HUES64 (cell line): Measurements from ENCODE around the gene OTOGL.
A peak's percentile ranks its signal among the peaks of the same experiment; 100 is the strongest.
"Not testable (repeated sequence)": the region's sequence is repeated elsewhere in the genome, so short reads cannot be mapped to it uniquely, and the experiment has no call there.

Experiments used
- H3K27ac ChIP-seq: 2 replicates; pipeline ENCODE4 v1.7.0; 2013; ENCODE audit warnings: low read depth, low read length, inconsistent platforms
- H3K27me3 ChIP-seq: 2 replicates; pipeline ENCODE4 v1.6.1; 2013; ENCODE audit warnings: mild to moderate bottlenecking, low read length; ENCODE audit not compliant: insufficient read depth
- H3K36me3 ChIP-seq: 2 replicates; pipeline ENCODE4 v1.6.1; 2013; ENCODE audit warnings: mild to moderate bottlenecking, low read length; ENCODE audit not compliant: insufficient read depth
- H3K4me1 ChIP-seq: 2 replicates; pipeline ENCODE4 v1.6.1; 2013; ENCODE audit warnings: mild to moderate bottlenecking, low read length, moderate library complexity; ENCODE audit not compliant: insufficient read depth
- H3K4me3 ChIP-seq: 2 replicates; pipeline ENCODE4 v1.5.1; 2013; ENCODE audit warnings: mild to moderate bottlenecking, low read length, moderate library complexity
- H3K9ac ChIP-seq: 2 replicates; pipeline ENCODE4 v1.6.1; 2013; ENCODE audit warnings: mild to moderate bottlenecking, low read depth, low read length
- H3K9me3 ChIP-seq: 2 replicates; pipeline ENCODE4 v1.6.1; 2013; ENCODE audit warnings: low read depth, low read length; ENCODE audit not compliant: insufficient read depth
- WGBS: fragments of 150-250, 120-280 bp; methylation state at CpG from one replicate; pipeline ENCODE4 v1.1.7; 2013; ENCODE audit warnings: missing lambda C conversion rate; 5-methylcytosine and 5-hydroxymethylcytosine counted together

OTOGL gene

DNA sequence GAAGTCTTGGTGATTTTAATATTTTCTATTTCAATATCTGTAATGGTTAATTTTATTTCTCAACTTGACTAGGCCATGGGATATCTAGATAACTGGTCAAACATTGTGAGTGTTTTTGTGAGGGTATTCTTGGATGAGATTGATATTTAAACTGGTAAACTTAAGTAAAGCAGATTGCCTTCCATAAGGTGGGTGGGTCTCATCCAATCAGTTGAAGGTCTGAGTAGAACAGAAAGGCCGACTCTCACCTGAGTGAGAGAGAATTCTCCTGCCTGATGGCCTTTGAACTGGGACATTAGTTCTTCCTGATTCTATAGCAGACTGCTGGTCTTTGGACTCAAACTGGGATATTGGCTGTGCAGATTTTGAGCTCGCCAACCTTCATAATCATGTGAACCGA lies 36.3 kb downstream of the OTOGL start:
- 96% methylated on average over 3 of the region's 3 CpGs for WGBS
- H3K9ac ChIP-seq = no peak overlapping the region
- no peak overlapping the region for H3K4me3 ChIP-seq
- H3K27me3 ChIP-seq = no peaks in the 10 kb centered on the region
- H3K4me1 ChIP-seq = no peaks in the 10 kb centered on the region
- H3K36me3 ChIP-seq = no peaks in the 10 kb centered on the region
- no peaks in the 10 kb centered on the region for H3K9me3 ChIP-seq
- no peak overlapping the region for H3K27ac ChIP-seq

DNA sequence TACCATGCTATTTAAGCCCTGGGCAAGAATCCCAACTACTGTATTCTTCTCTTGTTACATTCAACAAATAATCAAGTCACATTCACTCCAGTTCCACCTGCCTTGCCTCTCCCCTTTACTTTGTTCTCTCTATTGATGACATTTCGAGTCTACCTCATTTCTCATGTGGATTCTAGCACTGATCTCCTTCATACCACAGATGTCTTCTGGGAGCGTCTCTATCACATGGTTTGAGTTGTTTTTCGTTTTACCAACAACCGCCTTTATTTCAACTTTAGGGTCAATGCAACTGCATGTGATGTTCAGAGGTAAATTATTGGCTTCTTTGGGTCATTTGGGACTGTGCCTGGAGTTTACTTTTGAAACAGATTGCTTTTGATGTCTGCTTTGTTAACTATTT lies 40.7 kb downstream of the OTOGL start:
- no peak overlapping the region for H3K4me3 ChIP-seq
- H3K9me3 ChIP-seq = no peaks in the 10 kb centered on the region
- no peaks in the 10 kb centered on the region for H3K27me3 ChIP-seq
- 93% methylated on average over 4 of the region's 4 CpGs for WGBS
- no peak overlapping the region for H3K27ac ChIP-seq
- no peaks in the 10 kb centered on the region for H3K36me3 ChIP-seq
- H3K4me1 ChIP-seq = no peaks in the 10 kb centered on the region
- H3K9ac ChIP-seq = no peak overlapping the region

DNA sequence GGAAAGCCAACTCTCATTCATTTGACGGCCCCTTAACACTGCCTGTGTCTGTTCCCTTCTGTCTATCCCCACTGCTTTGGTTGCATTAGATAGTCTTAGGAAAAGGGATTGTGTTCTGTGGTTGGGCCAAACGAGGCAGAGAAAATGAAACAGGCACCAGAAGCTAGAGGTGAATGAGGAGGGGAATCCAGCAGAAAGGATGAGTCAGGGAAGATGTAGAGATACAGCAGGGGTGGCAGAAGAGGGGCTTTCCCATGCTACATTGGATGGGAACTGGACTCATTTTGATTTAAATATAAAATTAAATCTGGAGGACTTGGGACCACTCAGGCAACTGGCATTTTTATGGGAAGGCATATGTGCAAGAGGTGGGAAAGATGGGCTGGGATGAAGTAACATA lies 43.3 kb downstream of the OTOGL start:
- Histone ChIP-seq H3K27me3 (no peaks in the 10 kb centered on the region), H3K4me1 (no peaks in the 10 kb centered on the region), H3K36me3 (no peaks in the 10 kb centered on the region), H3K9ac (no peak overlapping the region), H3K27ac (no peak overlapping the region), H3K9me3 (no peaks in the 10 kb centered on the region), H3K4me3 (no peak overlapping the region)
- 80% methylated on average over 2 of the region's 2 CpGs for WGBS

DNA sequence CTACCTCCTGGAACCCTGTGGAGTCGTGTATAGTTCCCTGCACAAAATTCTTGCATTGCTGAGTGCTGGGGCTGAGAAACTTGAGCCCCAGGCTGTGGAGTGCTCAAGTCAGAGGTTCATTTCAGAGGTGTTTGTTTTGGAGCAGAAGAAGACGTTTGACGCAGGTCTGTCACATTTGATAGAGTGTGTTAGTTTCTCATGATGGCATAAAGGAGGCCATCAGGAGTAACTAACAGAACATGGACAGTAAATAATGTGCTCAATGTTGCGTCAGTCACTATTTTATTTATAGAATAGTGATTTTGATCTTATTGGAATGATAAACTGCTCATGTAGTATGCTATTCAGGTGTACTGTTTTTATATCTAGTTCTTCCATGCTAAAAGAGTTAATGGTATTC lies 44.2 kb downstream of the OTOGL start:
- no peaks in the 10 kb centered on the region for H3K27me3 ChIP-seq
- no peaks in the 10 kb centered on the region for H3K36me3 ChIP-seq
- no peaks in the 10 kb centered on the region for H3K4me1 ChIP-seq
- H3K27ac ChIP-seq = no peak overlapping the region
- no peak overlapping the region for H3K4me3 ChIP-seq
- no peaks in the 10 kb centered on the region for H3K9me3 ChIP-seq
- no peak overlapping the region for H3K9ac ChIP-seq
- WGBS = 90% methylated on average over 4 of the region's 4 CpGs

GRCh38 chr12:80149547-80150313 lies 50.4 kb downstream of the OTOGL start:
- H3K27ac ChIP-seq, H3K4me3 ChIP-seq, H3K27me3 ChIP-seq, H3K9me3 ChIP-seq, H3K4me1 ChIP-seq, H3K36me3 ChIP-seq: not testable (repeated sequence)
- 84% methylated on average over 15 of the region's 26 CpGs for WGBS
- H3K9ac ChIP-seq = peak overlapping the region; percentile 13; the same call in 1 of the 2 replicates

DNA sequence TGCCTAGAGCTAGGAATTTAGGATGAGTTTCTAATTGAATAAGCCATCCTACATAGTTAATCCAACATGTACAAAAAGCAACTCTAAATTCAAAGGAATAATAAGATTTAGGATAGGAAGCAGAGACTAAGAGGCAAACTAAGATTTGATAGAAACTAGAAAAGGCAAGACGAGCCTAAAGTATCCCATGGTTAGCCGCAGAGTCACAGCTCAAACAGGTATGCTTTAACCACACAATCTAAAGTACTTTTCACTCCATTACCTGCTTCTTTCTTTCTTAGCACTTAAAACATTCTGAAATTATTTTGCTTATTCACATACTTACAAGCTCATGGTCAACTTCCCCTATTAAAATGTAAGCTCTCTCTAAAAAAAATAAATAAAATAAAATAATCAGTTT lies 51.8 kb downstream of the OTOGL start:
- Histone ChIP-seq H3K27me3 (no peaks in the 10 kb centered on the region), H3K4me1 (peaks cover 9% of the 10 kb centered on the region), H3K27ac (no peak overlapping the region), H3K36me3 (no peaks in the 10 kb centered on the region), H3K4me3 (no peak overlapping the region), H3K9me3 (no peaks in the 10 kb centered on the region), H3K9ac (no peak overlapping the region)
- 94% methylated on average over 2 of the region's 2 CpGs for WGBS

DNA sequence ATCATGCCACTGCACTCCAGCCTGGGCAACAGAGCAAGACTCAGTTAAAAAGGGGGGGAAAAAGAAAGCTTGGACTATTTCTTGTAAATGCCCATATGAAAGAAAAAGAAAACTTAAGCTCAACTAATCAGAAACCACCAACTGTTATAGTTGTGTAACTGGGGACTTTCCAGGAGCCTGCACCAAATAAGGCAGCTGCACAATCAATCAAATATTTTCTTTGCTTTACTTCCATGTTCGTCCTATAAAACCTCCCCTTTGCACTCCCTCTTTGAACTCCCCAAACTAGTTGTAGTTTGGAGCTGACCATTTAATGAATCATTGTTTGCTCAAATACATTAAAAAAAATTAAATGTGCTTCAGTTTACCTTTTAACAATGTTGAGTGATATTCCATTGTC lies 54.9 kb downstream of the OTOGL start:
- no peaks in the 10 kb centered on the region for H3K9me3 ChIP-seq
- H3K27me3 ChIP-seq = no peaks in the 10 kb centered on the region
- no peak overlapping the region for H3K27ac ChIP-seq
- no peak overlapping the region for H3K4me3 ChIP-seq
- no peak overlapping the region for H3K9ac ChIP-seq
- no peaks in the 10 kb centered on the region for H3K36me3 ChIP-seq
- WGBS = 91% methylated on average over 1 of the region's 1 CpG
- peaks cover 9% of the 10 kb centered on the region for H3K4me1 ChIP-seq

DNA sequence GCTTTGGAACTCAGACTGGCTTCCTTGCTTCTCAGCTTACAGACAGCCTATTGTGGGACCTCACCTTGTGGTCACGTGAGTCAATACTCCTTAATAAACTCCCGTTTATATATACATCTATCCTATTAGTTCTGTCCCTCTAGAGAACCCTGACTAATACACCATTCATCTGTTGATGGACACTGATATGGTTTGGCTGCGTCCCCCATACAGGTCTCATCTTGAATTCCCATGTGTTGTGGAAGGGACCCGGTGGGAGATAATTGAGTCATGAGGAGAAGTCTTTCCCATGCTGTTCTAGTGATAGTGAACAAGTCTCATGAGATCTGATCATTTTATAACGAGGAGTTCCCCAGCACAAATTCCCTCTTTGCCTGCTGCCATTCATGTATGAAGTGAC lies 57.0 kb downstream of the OTOGL start:
- H3K9me3 ChIP-seq = no peaks in the 10 kb centered on the region

DNA sequence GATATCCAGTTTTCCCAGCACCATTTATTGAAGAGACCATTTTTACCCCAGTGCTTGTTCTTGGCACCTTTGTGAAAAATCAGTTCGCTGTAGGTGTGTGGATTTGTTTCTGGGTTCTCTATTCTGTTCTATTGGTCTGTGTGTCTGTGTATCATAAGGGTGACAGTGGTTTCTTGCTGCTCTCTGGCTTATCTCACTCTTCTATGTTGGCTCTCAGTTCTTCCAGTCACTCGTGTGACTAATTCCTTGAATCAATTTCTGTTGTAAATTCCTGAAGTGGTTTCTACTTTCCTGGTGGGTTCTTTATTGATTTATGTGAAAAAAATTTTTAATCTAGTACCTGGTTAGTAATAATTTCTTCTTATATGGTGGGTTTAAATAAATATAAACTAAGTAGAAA lies 58.3 kb downstream of the OTOGL start:
- Histone ChIP-seq H3K36me3 (no peaks in the 10 kb centered on the region), H3K27me3 (no peaks in the 10 kb centered on the region), H3K27ac (no peak overlapping the region), H3K4me3 (no peak overlapping the region), H3K9ac (no peak overlapping the region), H3K9me3 (no peaks in the 10 kb centered on the region), H3K4me1 (no peaks in the 10 kb centered on the region)
- 89% methylated on average over 2 of the region's 2 CpGs for WGBS

More for the DNA sequence above, 57.0 kb downstream of the OTOGL start:
- Histone ChIP-seq H3K27me3 (no peaks in the 10 kb centered on the region), H3K27ac (no peak overlapping the region), H3K36me3 (no peaks in the 10 kb centered on the region), H3K9ac (no peak overlapping the region), H3K4me1 (no peaks in the 10 kb centered on the region), H3K4me3 (no peak overlapping the region)
- 97% methylated on average over 5 of the region's 5 CpGs for WGBS

GRCh38 chr12:80161612-80162011 lies 62.3 kb downstream of the OTOGL start:
- H3K9ac ChIP-seq = no peak overlapping the region
- no peak overlapping the region for H3K27ac ChIP-seq
- 90% methylated on average over 4 of the region's 4 CpGs for WGBS
- no peaks in the 10 kb centered on the region for H3K36me3 ChIP-seq
- no peaks in the 10 kb centered on the region for H3K4me1 ChIP-seq
- H3K9me3 ChIP-seq = no peaks in the 10 kb centered on the region
- no peak overlapping the region for H3K4me3 ChIP-seq
- H3K27me3 ChIP-seq = no peaks in the 10 kb centered on the region

DNA sequence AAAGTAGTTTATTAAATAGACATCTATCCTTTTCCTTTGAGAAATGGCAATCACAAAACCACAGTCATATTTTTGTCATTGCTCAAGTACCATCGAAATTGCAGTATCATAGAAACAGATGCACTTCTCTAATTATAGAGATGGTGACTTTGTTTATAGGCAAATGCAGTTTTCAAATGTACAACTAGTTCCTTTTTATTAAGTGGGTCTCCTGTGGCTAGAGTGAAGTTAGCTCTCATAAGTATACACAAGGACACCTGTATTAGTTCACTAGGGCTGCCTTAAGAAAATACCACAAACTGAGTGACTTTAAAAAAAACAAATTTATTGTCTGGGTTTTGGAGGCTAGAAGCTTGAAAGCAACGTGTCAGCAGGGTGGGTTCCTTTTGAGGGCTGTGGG lies 62.8 kb downstream of the OTOGL start:
- Histone ChIP-seq H3K27me3 (no peaks in the 10 kb centered on the region), H3K27ac (no peak overlapping the region), H3K4me1 (no peaks in the 10 kb centered on the region), H3K9me3 (no peaks in the 10 kb centered on the region), H3K36me3 (no peaks in the 10 kb centered on the region), H3K9ac (no peak overlapping the region), H3K4me3 (no peak overlapping the region)
- 83% methylated on average over 1 of the region's 2 CpGs for WGBS

GRCh38 chr12:80165746-80166145 lies 66.4 kb downstream of the OTOGL start:
- H3K4me1 ChIP-seq = no peaks in the 10 kb centered on the region
- no peak overlapping the region for H3K4me3 ChIP-seq
- H3K27me3 ChIP-seq = no peaks in the 10 kb centered on the region
- no peaks in the 10 kb centered on the region for H3K9me3 ChIP-seq
- H3K36me3 ChIP-seq = no peaks in the 10 kb centered on the region
- no peak overlapping the region for H3K9ac ChIP-seq
- no peak overlapping the region for H3K27ac ChIP-seq
